CD4-positive, alpha-beta T cell (primary cell): ENCODE measurements around the gene ICAM5. TPM values are rescaled to one million over a fixed set of nuclear protein-coding genes. Genes with fewer than 3 reads are reported as not detected.
A peak's percentile ranks its signal among the peaks of the same experiment; 100 is the strongest.

ENCODE experiments used
- ATAC-seq: fragments of 200-7000 bp; cut with Tn5 transposase; one replicate; pipeline ENCODE4 v1.10.0; 2022; ENCODE audit warnings: mild to moderate bottlenecking; ENCODE audit not compliant: poor library complexity
- CTCF ChIA-PET: fragments of 350-600 bp; sonication (Branson Sonifier 250); formaldehyde crosslinking; loops from one replicate; lab custom pipeline; 2021; ENCODE audit warnings: antibody characterized with exemption, inconsistent platforms; lab: Charles Lee
- POLR2A ChIA-PET: fragments of 350-600 bp; sonication (Branson Sonifier 250); formaldehyde crosslinking; loops from one replicate; lab custom pipeline; 2021; ENCODE audit warnings: antibody characterized with exemption, inconsistent platforms; lab: Charles Lee
- DNase-seq, 14 experiments: peaks; one replicate each; pipeline ENCODE4 v3.0.0-alpha.2; 2013 to 2020; ENCODE audit warnings: mixed read lengths in 2 of 14
- H3K27ac ChIP-seq, 2 donors: one replicate each; pipeline versions ENCODE4 v1.5.1 to v1.7.0; 2013; ENCODE audit warnings: low read length in 2 of 2, low read depth in 1 of 2, mild to moderate bottlenecking in 1 of 2
- H3K27me3 ChIP-seq, 2 experiments: 1 replicate in 1 of 2; 2 replicates in 1 of 2; pipeline versions ENCODE4 v1.6.1 to v1.7.0; 2013; ENCODE audit warnings: low read length in 2 of 2, control low read depth in 1 of 2, mild to moderate bottlenecking in 1 of 2, moderate library complexity in 1 of 2; ENCODE audit not compliant: insufficient read depth in 2 of 2, control insufficient read depth in 1 of 2
- H3K36me3 ChIP-seq: one replicate; pipeline ENCODE4 v1.6.1; 2013; ENCODE audit warnings: low read length, control low read depth; ENCODE audit not compliant: insufficient read depth
- H3K4me1 ChIP-seq: one replicate; pipeline ENCODE4 v1.6.1; 2013; ENCODE audit warnings: low read length, control low read depth; ENCODE audit not compliant: insufficient read depth
- H3K4me3 ChIP-seq: one replicate; pipeline ENCODE4 v1.5.1; 2013; ENCODE audit warnings: mild to moderate bottlenecking, low read length, moderate library complexity
- H3K9me3 ChIP-seq, 2 experiments: 1 replicate in 1 of 2; 2 replicates in 1 of 2; pipeline versions ENCODE4 v1.6.1 to v1.7.0; 2013; ENCODE audit warnings: low read length in 2 of 2, mild to moderate bottlenecking in 2 of 2, control low read depth in 1 of 2, moderate library complexity in 1 of 2; ENCODE audit not compliant: control insufficient read depth in 1 of 2, insufficient read depth in 1 of 2
- H3K27ac Mint-ChIP-seq: one replicate; pipeline ENCODE4 v1.8.0; 2020; ENCODE audit warnings: mixed read lengths
- H3K27me3 Mint-ChIP-seq: one replicate; pipeline ENCODE4 v1.8.0; 2021; ENCODE audit warnings: mixed read lengths
- H3K36me3 Mint-ChIP-seq: one replicate; pipeline ENCODE4 v1.8.0; 2021; ENCODE audit warnings: low read depth, mixed read lengths
- H3K4me1 Mint-ChIP-seq: one replicate; pipeline ENCODE4 v1.8.0; 2021; ENCODE audit warnings: low read depth, mixed read lengths
- H3K4me3 Mint-ChIP-seq: one replicate; pipeline ENCODE4 v1.8.0; 2020; ENCODE audit warnings: mild to moderate bottlenecking, mixed read lengths
- H3K9me3 Mint-ChIP-seq: one replicate; pipeline ENCODE4 v1.8.0; 2020; ENCODE audit warnings: mixed read lengths
- CTCF ChIP-seq: fragments of 200-600 bp; IDR thresholded peaks from one replicate; pipeline ENCODE4 v1.8.0; 2022; ENCODE audit warnings: antibody characterized with exemption, mild to moderate bottlenecking
- intact Hi-C, 2 experiments: fragments of 100-400 bp; cut with DNase I in 1 of 2; cut with micrococcal nuclease in 1 of 2; formaldehyde crosslinking; loops; one replicate each; pipeline versions ENCODE4 v1.15.1 to v1.9.0; 2023 to 2025; cut with DNase I, micrococcal nuclease
- total RNA-seq, 174 experiments: library from RNA in 2 of 174; stranded (reverse) in 2 of 174; gene quantifications; one replicate each; pipeline ENCODE4 v1.2.3 and lab custom pipeline; 2021 to 2026

ICAM5 gene
- total RNA-seq, 2 experiments from 2014 or later: not detected

DNA sequence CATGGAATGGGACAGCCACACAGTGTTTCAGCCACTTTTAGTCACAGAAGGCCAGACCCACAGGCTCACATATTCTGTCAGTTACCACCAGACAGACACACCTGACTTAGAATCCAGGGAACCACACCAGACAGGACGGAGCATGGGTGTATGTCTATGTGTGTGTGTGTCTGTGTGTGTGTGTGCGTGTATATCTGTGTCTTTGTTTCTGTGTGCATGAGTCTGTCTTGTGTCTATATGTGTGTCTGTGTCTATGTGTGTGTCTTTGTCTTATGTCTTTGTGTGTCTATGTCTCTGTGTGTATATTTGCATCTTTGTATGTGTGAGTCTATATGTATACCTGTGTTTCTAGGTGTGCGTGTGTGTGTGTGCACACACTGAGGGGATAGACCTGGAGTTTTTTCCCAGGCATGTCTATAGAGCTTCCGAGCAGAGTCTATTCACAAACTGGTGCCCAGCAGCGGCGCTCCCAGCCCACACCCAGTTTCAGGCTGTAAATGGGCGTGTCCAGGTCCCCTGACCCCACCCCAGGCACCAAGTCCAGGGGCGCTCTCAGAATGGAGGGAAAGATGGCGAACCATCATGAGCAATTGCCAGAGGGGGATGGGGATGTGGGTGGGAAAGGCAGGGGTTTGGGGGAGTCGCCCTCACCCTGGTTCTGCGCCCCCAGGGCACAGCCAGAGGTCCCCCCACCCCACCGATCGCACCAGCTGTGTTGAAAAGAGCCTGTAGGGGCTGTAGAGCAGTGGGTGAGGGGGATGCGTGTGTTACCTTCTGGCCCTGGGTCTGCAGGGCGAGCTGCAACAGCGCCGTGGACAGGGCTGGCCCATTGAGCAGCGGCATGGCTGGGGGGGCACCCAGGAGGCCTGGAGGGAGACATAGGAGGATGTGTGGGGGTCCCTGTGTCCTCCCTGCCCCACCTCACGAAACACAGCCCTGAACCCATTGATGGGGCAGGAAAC lies 32.4 kb downstream of the ICAM5 start:
- H3K27ac ChIP-seq: no peak overlapping the region
- no peaks in the 10 kb centered on the region for H3K9me3 Mint-ChIP-seq
- ATAC-seq (no peak), DNase-seq (peak in 1 of 14 experiments; percentile 10)
- H3K27ac Mint-ChIP-seq: no peak overlapping the region
- H3K9me3 ChIP-seq: no peaks in the 10 kb centered on the region
- intact Hi-C loops: no loop called here
- H3K4me3 Mint-ChIP-seq: no peak overlapping the region
- no peak overlapping the region for H3K4me3 ChIP-seq
- no peaks in the 10 kb centered on the region for H3K27me3 ChIP-seq
- H3K36me3 Mint-ChIP-seq: peaks cover 53% of the 10 kb centered on the region
- no peaks in the 10 kb centered on the region for H3K27me3 Mint-ChIP-seq
- ChIA-PET CTCF (no interaction called here), POLR2A (no interaction called here)
- H3K4me1 ChIP-seq: no peaks in the 10 kb centered on the region
- no peak for TF ChIP-seq CTCF
- no peaks in the 10 kb centered on the region for H3K4me1 Mint-ChIP-seq
- H3K36me3 ChIP-seq: peaks cover 89% of the 10 kb centered on the region

- no peaks in the 10 kb centered on the region for H3K4me1 Mint-ChIP-seq
- peaks cover 93% of the 10 kb centered on the region for H3K36me3 ChIP-seq
- no peak overlapping the region for H3K4me3 ChIP-seq
- TF ChIP-seq CTCF: no peak
- no peaks in the 10 kb centered on the region for H3K9me3 Mint-ChIP-seq
- H3K27me3 Mint-ChIP-seq: no peaks in the 10 kb centered on the region
- intact Hi-C loops: no loop called here
- H3K4me3 Mint-ChIP-seq: no peak overlapping the region
- peaks cover 57% of the 10 kb centered on the region for H3K36me3 Mint-ChIP-seq
- ChIA-PET POLR2A (no interaction called here), CTCF (interaction anchor here (0.7 to 1.1 kb wide), 2 partner anchors 9 to 65 kb away, joined by 3 read pairs; no protein-coding TSS in a partner anchor)
- peaks cover 6% of the 10 kb centered on the region for H3K4me1 ChIP-seq
- no peaks in the 10 kb centered on the region for H3K9me3 ChIP-seq
- H3K27ac ChIP-seq: no peak overlapping the region
- DNase-seq (no peak), ATAC-seq (no peak)
- no peaks in the 10 kb centered on the region for H3K27me3 ChIP-seq
- no peak overlapping the region for H3K27ac Mint-ChIP-seq
Observed at GRCh38 chr19:10325732-10326131, 36.0 kb downstream of the ICAM5 start.

DNA sequence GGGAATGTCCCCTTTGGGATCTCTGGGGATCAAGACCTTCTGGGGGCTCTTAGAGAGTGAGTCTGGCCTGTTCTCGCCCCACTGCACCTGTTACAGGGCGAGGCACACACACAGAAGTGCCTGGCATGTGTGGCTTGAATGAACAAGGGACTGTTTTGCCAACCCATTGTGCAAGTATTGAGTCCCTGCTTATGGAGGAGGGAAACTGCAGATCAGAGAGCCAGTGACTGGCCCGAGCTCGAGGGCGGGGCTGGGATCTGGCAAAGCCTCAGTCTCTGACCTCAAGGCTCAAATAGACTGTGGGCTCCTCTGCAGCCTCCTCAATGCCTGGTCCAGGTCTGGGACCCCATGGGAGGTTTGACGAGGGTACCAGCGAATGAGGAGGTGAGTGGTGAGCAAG lies 38.0 kb downstream of the ICAM5 start:
- Mint-ChIP-seq H3K27ac (no peak overlapping the region), H3K36me3 (peaks cover 54% of the 10 kb centered on the region), H3K4me3 (no peak overlapping the region), H3K9me3 (no peaks in the 10 kb centered on the region), H3K4me1 (peaks cover 11% of the 10 kb centered on the region), H3K27me3 (no peaks in the 10 kb centered on the region)
- ATAC-seq: no peak
- Histone ChIP-seq H3K4me3 (no peak overlapping the region), H3K27ac (no peak overlapping the region), H3K27me3 (no peaks in the 10 kb centered on the region), H3K36me3 (peaks cover 72% of the 10 kb centered on the region), H3K9me3 (no peaks in the 10 kb centered on the region), H3K4me1 (peaks cover 20% of the 10 kb centered on the region)
- intact Hi-C loops: no loop called here
- POLR2A ChIA-PET: no interaction called here
- CTCF ChIA-PET: no interaction called here
- no peak for TF ChIP-seq CTCF
- no peak for DNase-seq
